Non-pigmented ciliary epithelial cell (primary cell): ENCODE measurements around the gene CLTA.
"Not testable (repeated sequence)": the region's sequence is repeated elsewhere in the genome, so short reads cannot be mapped to it uniquely, and the experiment has no call there.

Experiments used
- DNase-seq: peaks from one replicate; pipeline ENCODE4 v3.0.0-alpha.2; 2010; ENCODE audit warnings: low read depth

CLTA gene

DNA sequence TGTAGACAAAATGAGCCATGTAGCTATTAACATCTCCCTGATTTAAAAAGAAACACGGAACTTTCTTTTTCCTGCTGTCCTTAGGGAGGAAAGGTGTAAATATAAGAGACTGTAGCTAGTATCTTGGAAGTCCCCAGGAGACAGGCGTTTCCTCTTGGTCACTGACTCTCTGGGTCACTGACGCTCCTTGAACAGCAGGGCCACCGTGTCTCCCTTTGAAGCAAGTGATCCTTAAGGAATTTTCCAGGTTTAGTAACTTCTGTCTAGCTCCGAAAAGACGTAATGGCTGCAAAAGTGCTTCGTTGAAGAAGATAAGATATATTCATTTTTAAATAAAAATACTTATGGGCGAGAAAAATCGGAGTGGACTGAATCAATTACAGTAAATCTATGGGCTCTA lies 745 bp upstream of the CLTA start:
- DNase-seq: no peak

DNA sequence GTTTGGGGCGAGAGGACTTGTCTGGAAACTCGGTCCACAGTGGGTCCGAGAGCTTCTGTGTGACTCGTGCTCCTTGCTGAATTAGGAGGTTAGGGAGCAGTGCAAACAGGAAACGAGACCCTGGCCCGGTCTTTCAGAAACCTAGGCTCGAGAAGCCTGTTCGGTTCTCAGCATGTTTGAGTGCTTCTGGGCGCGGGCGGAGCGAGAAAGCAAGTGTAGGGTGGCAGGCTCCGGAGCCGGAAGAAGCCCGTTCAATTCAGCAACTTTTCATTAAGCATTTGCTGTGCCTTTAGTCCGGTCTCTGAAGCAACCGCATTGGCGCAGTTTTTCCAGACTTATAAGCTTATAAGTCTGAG lies 547 bp downstream of the CLTA start:
- no peak for DNase-seq

DNA sequence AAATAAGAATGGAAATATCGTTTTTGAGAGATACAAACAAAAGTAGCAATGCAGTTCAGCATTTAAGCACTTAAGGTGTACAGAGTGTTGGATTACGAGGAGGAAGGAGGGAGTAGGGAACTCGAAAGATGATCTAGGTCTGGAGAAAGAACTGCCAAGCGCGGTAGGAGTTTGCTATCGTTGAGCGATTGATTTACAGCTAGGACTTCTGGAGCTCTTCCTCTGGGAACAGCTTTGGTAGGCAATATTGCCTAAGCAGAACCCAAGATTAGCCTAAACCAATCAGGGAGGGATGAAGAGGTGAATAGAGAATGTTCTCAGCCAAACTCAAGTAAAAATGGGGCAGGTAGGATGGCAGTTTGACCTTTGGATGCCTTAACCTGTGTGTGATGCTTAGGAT lies 965 bp downstream of the CLTA start:
- no peak for DNase-seq

DNA sequence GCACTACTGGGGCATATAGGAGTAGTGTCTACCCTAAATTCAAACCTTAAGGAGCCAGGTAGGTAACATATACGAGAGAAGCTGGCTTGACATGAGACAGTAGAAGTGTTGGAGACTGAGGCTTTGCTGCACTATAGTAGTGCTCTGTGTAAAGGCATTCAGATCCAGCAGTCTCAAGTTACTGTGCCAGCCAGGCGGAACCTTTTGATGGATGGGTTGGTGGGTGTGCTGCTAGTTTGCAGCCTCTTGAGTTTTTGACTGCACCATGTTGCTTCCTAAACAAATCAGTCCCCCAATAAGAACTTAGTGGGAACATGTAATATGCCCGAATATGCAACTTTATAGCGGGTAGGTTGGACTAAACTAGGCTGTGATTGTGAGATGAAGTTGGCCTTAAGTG lies 1.5 kb downstream of the CLTA start:
- DNase-seq: no peak

DNA sequence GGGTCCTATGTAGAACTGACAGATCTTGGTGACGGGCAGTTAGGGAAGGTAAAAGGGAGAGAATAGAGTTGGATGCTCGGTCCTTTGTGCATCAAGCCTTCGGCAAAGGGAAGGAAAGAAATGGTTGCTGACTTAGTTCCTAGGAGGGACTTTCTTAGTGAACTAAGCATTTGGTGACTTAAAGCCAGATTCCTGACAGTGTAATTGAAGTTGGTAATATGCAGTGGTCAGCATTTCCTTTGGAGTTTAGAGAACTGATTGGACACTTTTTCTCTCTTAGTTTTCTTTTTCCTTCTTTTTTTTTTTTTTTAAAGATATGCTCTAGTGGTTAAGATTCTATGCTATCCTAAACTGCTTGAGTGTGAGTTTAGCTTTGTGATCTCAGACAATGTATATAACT lies 2.3 kb downstream of the CLTA start:
- no peak for DNase-seq

DNA sequence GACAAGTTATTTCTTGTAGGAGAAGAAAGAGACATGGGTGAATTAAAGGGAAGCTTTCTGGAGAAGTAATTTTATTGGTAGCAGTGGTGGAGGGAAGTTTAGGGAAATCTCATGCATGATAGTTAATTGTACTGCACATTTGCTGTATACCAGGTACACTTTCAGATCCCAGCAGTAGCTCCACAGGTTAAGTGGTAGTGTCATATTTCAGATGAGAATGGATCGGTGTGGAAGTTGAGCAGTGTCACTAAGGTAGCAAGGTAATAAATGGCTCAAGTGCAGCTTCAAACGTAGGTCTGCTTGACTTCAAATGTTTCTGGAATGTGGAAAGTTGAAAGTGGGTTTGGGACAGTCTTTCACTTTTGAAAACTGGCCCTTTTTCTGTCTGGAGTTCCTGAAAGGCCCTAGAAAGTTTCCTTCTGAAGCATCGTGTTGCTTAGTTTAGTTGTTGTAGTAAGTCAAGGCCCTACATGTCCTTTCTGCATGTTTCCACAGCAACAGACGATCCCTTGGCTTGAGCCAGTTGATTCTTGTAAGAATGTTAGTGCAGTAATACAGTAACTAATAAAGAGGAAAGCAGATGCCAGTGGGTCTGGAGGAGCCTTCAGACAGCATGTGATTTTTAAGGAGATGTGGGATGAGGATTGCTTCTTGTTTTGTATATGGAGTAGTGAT lies 3.7 kb downstream of the CLTA start:
- DNase-seq: no peak

DNA sequence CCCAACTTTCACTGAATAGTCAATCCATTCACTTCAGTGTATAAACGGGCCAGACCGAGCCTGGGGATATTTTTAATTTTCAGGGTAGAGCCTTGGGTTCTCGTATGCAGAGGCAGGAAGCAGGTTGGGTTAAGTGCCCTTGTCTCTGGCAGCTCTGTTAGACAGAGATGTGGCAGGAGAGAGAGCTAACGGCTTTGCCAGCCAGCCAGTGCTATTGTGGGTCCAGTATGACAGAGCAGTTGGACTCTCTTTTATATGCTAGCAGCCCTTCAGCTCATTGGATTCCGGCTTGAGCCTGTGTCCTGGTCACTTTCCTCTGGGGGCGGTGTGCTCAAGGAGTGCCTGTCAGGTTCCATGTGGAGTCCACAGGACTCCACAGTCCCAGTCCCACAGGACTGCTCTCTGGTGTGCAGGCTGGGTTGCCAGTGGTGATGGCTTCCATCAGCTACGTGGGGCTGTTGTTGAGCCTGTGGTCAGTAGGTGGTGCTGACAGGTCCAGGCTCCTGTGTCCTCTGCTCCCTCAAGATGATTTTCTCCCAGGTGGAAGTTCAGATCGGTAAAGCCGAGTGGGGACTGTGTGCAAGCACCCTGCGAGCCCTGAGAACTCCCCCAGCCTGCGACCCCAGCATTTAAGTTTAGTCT lies 14.3 kb downstream of the CLTA start:
- no peak for DNase-seq

DNA sequence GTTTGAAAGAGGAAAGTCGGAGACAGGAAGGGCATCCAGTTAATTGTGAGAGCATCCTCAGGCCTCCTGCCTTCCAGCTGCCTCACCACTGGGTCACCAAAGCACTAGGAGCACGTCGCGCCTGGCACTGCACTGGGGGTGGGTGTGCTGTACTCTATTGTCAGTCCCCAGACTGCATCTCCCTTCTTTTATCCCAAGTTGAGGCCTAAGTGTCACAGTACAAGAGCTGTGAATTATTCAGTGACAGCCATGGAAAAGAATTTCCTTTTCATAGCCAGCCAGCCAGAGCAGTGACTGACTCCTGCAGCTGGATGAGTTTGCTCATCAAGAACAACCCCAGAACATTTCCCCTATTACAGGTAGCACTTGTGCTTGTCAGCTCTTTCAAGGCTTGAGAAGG lies 16.3 kb downstream of the CLTA start:
- DNase-seq: no peak

DNA sequence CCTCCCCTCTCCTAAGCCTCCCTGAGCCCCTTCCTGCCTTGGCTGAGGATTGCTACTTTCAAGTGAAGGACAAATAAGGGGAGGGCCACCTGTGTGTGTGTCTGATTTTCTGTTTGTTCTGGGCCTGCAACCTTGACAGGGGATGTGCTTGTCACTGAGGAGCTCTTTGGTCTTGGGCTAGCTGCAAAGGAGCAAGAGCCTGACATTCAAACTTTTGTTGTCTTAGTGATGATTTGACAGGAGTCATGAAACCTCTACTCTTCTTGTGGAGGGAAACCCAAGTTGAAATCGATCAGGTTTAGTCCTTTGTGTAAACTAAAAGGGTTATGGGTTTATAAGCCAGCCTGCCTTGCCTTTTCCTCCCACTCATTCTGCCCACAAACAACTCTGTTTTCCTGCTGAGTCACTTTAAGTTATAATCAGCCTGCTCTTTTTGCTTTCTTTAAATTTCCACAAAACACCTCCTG lies 16.9 kb downstream of the CLTA start:
- DNase-seq: no peak

DNA sequence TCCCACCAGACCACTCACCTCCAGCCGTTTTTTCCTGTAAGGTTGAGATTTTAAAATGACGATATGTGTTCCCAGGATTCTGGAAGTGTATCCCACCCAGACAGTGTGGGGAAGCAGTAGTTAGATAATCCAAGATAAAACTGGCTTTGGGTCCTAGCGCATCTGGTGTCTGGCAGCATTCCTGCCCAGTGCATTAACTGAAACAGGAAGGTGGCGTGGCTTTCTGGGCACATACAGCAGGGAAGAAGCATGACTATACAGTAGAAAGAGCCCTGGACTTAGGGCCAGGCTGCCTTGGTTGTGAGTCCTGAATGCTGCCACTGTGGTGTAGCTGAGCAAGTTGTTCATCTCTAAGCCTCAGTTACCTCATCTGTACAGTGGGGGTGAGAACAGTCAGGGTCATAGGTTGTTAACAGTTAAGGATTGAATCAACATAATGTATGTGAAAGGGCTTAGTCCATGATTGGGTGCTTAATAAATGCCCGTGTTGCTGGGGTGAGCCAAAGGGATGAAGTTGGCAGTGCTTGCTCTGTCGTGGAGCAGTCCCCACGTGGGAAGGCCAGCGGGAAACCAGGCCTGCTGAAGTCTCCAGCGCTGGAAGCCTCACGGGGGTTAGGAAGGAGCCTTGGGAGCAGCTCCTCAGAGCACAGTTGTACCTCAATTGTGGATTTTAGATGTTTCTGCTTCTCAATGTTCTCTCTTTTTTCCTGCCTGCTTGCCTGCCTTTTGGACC lies 18.0 kb downstream of the CLTA start:
- DNase-seq: no peak

DNA sequence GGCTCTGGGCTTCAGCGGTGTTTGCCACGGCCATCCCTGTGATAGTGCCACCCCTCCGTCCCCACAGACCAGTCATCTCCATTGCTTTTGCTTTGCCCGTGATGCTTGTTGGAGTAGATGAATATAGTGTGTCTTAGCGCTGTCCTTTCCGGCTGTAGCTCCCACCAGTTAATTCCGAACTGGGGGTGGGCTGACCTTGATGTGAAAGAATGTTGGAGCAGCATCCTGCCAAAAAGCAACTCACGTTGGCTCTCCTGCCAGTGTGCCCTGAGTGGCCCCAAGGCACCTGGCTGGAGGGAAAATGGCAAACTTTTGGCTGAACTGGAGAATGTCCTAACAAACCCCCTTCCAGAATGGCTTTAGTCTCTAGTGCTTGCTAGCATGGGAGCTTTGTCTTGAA lies 20.0 kb downstream of the CLTA start:
- DNase-seq: no peak

DNA sequence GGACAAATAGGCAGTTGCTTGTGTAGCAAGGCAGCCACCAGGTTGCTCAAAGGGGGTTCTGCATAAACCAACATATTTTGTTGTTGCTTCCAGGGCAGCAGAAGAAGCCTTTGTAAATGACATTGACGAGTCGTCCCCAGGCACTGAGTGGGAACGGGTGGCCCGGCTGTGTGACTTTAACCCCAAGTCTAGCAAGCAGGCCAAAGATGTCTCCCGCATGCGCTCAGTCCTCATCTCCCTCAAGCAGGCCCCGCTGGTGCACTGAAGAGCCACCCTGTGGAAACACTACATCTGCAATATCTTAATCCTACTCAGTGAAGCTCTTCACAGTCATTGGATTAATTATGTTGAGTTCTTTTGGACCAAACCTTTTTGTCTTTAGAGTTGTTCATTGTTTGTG lies 20.8 kb downstream of the CLTA start:
- no peak for DNase-seq

DNA sequence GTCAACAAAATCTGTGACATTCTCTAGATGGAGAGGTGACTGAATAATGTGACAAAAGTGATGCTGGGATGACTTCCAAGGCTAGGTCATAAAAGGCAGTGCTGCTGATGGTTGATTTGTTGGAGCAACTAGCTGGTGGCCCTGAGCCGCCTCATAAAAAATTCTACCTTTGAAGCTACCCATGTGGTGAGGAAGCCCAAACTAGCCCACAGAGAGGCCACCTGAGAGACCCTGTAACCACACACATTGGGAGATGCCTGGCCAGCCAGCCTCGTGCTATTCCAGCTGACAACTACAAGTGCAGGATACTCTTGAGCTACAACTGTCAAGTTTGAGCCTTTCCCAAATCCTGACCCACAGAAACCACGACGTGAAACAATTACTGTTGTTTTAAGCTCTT lies 22.7 kb downstream of the CLTA start:
- no peak for DNase-seq

DNA sequence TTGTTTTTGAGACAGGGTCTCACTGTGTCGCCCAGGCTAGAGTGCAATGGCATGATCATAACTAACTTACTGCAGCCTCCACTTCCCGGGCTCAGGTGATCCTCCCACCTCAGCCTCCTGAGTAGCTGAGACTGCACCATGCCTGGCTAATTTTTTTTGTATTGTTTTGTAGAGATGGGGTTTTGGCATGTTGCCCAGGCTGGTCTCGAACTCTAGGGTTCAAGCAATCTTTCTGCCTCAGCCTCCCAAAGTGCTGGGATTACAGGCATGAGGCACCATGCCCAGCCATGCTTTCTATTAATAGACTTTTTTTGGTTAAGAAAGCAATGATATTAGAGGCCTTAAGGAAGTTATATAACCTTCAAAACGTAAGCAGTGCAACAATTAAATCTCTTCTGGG lies 23.3 kb downstream of the CLTA start:
- DNase-seq: no peak

DNA sequence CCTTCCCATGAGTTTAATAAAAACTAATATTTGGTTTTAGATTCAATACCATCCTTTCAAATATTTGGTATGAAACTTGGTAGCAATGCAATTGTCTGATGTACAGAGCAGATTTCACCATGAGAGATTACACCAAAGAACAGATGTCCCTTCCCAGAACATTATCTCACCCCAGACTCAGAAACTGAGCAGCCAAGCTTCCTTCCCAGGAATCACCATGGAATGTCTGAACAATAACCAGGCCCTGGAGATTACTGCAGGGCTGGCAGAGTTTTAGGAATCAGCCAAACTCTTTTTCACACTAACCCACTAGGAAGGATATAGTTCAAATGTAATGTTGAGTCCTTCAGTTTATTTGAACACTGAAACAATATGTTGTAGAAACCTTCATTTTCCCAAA lies 23.9 kb downstream of the CLTA start:
- no peak for DNase-seq

DNA sequence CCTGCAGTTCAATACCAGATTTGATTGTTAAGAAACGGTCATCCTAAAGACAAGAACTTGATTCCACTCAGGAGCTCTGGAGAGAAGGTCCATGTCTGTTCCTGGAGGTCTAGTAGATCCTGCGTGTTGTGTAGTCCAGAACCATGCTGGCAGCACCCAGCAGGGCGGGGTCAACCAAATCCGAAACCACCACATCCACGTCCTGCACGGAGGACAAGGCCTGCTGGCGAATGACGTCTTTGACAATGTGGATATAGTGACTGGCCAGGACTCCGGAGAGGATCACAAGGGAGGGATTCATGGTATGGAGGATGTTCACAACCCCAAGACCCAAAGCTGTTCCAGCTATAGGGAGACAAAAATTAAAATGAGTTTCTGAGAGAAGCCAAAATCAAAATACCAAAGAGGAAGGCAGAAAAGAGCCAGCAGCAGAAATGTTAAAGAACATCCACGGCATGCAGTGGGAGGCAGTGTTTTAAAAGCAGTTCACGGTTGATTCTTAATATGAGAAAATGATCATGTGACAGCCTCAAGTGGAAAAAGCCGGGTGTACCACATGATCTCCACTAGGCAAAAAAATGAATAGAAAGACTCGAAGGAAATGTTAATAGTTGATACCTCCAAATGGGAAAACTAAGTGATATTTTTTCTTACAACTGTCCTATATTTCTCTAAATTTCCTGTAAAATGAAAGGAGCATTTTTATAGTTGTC lies 26.7 kb downstream of the CLTA start:
- no peak for DNase-seq

DNA sequence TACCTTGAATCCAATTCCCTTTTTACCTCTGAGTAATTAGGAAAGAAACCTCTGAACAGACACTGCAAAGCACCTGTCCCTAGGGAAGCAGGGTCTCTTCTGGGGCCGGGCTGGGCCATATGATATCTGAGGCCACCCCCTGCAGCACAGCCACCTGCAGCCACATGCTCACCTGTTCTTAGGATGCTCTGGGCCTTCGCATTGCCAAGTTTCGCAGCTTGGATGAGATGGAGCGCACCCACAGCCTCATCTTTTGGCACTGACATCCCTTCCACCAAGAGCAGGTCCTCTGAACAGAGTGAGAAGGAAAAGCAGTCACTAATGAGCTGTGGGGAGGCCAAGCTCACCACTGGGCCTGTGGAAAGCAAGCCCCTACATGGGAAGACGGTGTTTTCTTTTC lies 27.3 kb downstream of the CLTA start:
- no peak for DNase-seq

DNA sequence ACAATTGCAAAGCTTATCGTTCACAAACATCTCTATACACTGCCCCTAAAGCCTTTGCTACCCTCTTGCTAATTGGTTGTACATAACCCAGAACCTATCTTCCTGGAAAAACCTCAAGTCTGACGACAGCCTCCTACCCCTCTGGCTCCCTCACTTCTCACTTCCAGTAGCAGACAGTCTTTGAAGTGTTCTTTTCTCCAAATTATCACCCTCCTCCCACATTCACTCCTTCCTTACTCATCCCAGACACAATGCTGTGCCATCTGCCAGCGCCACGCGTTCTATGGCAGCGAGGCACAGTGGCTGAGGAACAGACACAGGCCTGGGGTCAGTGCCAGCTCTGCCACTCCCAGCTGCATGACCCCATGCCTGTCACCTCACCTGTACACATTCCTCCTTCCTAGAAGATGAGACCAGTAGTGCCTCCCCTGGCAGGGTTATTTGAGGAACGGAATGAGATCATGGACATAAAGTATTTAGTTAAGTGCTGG lies 27.7 kb downstream of the CLTA start:
- no peak for DNase-seq

DNA sequence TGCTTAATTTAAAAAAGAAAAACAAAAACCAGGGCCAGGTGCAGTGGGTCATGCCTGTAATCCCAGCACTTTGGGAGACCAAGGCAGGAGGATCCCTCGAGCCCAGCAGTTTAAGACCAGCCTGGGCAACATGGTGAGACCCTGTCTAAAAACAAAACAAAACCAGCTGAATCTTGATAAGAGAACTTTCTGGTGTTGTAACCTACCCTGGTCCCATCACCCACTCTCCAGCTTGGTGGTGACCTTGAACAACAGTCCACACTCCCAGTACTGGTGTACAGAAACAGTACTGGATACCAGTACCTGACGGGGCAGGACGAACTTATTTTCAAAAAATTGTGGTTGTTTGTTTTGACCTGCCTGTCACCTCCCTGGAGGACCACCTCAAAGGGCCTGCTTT lies 30.9 kb downstream of the CLTA start:
- DNase-seq: no peak

DNA sequence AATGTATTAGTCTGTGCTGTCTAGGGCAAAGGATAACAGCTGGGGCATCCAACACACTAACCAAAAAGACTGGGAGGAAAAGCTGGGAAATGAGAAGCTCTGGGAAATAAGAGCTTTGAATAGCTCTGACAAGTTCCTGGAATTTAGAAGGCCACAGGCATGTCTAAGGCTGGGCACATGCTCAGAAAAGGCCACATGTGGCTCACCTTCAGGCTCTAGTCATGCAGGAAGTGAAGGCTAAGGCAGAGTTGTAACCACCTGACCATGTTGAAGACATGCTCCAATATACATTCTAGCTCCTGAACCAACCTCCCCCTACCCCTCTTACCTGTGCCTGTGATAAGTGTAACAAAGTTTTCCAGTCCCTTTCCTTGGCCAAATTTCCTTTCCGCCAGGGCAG lies 31.7 kb downstream of the CLTA start:
- no peak for DNase-seq

DNA sequence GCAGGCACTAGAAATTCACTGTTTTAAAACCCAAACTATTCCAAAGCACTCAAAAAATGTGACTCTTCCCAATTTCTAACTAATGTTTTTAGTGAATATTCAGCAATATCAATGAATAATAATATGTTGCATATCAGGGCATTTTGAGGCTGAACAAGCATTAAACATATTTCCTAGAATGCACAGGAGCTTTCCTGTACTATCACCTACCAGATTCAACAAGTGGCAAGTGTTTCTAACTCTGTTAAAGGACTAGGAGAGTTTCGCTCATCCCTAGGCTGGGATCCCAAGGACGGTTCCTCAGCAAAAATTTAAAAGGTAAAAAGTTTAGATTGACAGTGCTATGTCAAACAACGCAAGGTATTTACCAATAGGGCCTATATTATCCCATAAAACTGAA lies 46.5 kb downstream of the CLTA start:
- DNase-seq: no peak

DNA sequence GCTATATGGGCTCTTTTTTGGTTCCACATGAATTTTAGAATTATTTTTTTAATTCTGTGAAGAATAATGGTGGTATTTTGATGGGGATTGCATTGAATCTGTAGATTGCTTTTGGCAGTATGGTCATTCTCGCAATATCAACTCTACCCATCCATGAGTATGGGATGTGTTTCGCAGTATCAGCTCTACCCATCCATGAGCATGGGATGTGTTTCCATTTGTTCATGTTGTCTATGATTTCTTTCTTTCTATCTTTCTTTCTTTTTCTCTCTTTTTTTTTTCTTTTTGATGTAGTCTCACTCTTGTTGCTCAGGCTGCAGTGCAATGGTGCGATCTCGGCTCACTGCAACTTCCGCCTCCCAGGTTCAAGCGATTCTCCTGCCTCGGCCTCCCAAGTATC lies 48.5 kb downstream of the CLTA start:
- not testable (repeated sequence) for DNase-seq

DNA sequence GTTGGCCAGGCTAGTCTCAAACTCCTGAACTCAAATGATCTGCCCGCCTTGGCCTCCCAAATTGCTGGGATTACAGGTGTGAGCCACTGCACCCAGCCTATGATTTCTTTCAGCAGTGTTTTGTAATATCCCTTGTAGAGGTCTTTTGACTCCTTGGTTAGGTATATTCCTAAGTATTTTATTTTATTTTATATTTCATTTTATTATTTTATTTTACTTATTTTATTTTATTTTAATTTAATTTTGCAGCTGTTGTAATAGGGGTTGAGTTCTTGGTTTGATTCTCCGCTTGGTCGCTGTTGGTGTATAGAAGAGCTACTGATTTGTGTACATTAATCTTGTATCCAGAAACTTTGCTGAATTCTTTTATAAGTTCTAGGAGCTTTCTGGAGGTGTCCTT lies 49.0 kb downstream of the CLTA start:
- DNase-seq: not testable (repeated sequence)
